Measurements from ENCODE around the gene KIAA0040. TPM values are rescaled to one million over a fixed set of nuclear protein-coding genes. Genes with fewer than 3 reads are reported as not detected.

Gene KIAA0040
- total RNA-seq, 4 donors from 2014 or later = 13.4 to 21.6 (median 19.8) TPM

GRCh38 chr1:175183586-175183985 is 9.0 kb downstream of the KIAA0040 start:
- WGBS = 79% methylated on average over 5 of the region's 5 CpGs
- no peaks in the 10 kb centered on the region for H3K9me3 ChIP-seq
- H3K4me3 ChIP-seq = no peak overlapping the region
- no peak for TF ChIP-seq EP300 (IDR thresholded peaks at IDR 0.05)
- TF ChIP-seq POLR2A (IDR thresholded peaks at IDR 0.05) = no peak
- no peak for TF ChIP-seq POLR2AphosphoS5 (IDR thresholded peaks at IDR 0.05)
- no peak for TF ChIP-seq CTCF (IDR thresholded peaks at IDR 0.05)
- H3K4me1 ChIP-seq = peaks cover 44% of the 10 kb centered on the region
- no peaks in the 10 kb centered on the region for H3K36me3 ChIP-seq
- no peak for DNase-seq (ENCODE audit: low spot score in 2 of 2)
- H3K27me3 ChIP-seq = no peaks in the 10 kb centered on the region
- no peak overlapping the region for H3K27ac ChIP-seq

- WGBS = 75% methylated on average over 4 of the region's 4 CpGs
- Histone ChIP-seq H3K9me3 (no peaks in the 10 kb centered on the region), H3K27me3 (no peaks in the 10 kb centered on the region), H3K27ac (no peak overlapping the region), H3K36me3 (no peaks in the 10 kb centered on the region), H3K4me1 (peaks cover 49% of the 10 kb centered on the region), H3K4me3 (no peak overlapping the region)
- no peak for DNase-seq (ENCODE audit: low spot score in 2 of 2)
- TF ChIP-seq EP300 (IDR thresholded peaks at IDR 0.05) (no peak), CTCF (IDR thresholded peaks at IDR 0.05) (no peak), POLR2AphosphoS5 (IDR thresholded peaks at IDR 0.05) (no peak), POLR2A (IDR thresholded peaks at IDR 0.05) (no peak)
These were observed 10.3 kb downstream of the KIAA0040 start for GRCh38 chr1:175182201-175182746.

GRCh38 chr1:175179837-175180590 is 12.6 kb downstream of the KIAA0040 start:
- Histone ChIP-seq H3K27ac (no peak overlapping the region), H3K4me3 (no peak overlapping the region), H3K36me3 (peaks cover 6% of the 10 kb centered on the region), H3K27me3 (no peaks in the 10 kb centered on the region), H3K4me1 (peaks cover 41% of the 10 kb centered on the region), H3K9me3 (no peaks in the 10 kb centered on the region)
- WGBS = 90% methylated on average over 2 of the region's 2 CpGs
- TF ChIP-seq POLR2A (IDR thresholded peaks at IDR 0.05) (no peak), CTCF (IDR thresholded peaks at IDR 0.05) (no peak), EP300 (IDR thresholded peaks at IDR 0.05) (no peak), POLR2AphosphoS5 (IDR thresholded peaks at IDR 0.05) (no peak)
- no peak for DNase-seq (ENCODE audit: low spot score in 2 of 2)

- TF ChIP-seq CTCF (IDR thresholded peaks at IDR 0.05) (no peak), POLR2AphosphoS5 (IDR thresholded peaks at IDR 0.05) (no peak), POLR2A (IDR thresholded peaks at IDR 0.05) (no peak), EP300 (IDR thresholded peaks at IDR 0.05) (no peak)
- no peak overlapping the region for H3K4me3 ChIP-seq
- H3K4me1 ChIP-seq = peaks cover 40% of the 10 kb centered on the region
- WGBS = 48% methylated on average over 3 of the region's 3 CpGs
- DNase-seq (ENCODE audit: low spot score in 2 of 2) = no peak
- no peaks in the 10 kb centered on the region for H3K27me3 ChIP-seq
- H3K9me3 ChIP-seq = no peaks in the 10 kb centered on the region
- H3K27ac ChIP-seq = no peak overlapping the region
- H3K36me3 ChIP-seq = peaks cover 6% of the 10 kb centered on the region
These were observed 14.1 kb downstream of the KIAA0040 start for GRCh38 chr1:175178456-175178855.

GRCh38 chr1:175178056-175178455 is 14.5 kb downstream of the KIAA0040 start:
- Histone ChIP-seq H3K9me3 (no peaks in the 10 kb centered on the region), H3K27ac (no peak overlapping the region), H3K36me3 (peaks cover 6% of the 10 kb centered on the region), H3K27me3 (no peaks in the 10 kb centered on the region), H3K4me1 (peaks cover 40% of the 10 kb centered on the region), H3K4me3 (no peak overlapping the region)
- DNase-seq (ENCODE audit: low spot score in 2 of 2) = no peak
- no CpG with 5 or more reads among the region's 1 CpG for WGBS
- TF ChIP-seq POLR2A (IDR thresholded peaks at IDR 0.05) = no peak
- no peak for TF ChIP-seq POLR2AphosphoS5 (IDR thresholded peaks at IDR 0.05)
- TF ChIP-seq CTCF (IDR thresholded peaks at IDR 0.05) = no peak
- no peak for TF ChIP-seq EP300 (IDR thresholded peaks at IDR 0.05)
